Measurements from ENCODE around the gene CLIP4.
A peak's percentile ranks its signal among the peaks of the same experiment; 100 is the strongest.

Gene CLIP4

GRCh38 chr2:29115797-29116781 lies 874 bp downstream of the CLIP4 start:
- H3K4me3 ChIP-seq (ENCODE audit: low read length): peak overlapping the region; percentile 94
- peak overlapping the region; percentile 92 for H3K9ac ChIP-seq (ENCODE audit: low read length)
- DNase-seq (ENCODE audit: low read depth): peak; percentile 92
- peaks cover 44% of the 10 kb centered on the region for H3K4me1 ChIP-seq (ENCODE audit: control insufficient read depth, insufficient read depth, low read length)
- H3K9me3 ChIP-seq (ENCODE audit: control insufficient read depth, low read length): no peaks in the 10 kb centered on the region
- no peaks in the 10 kb centered on the region for H3K27me3 ChIP-seq (replicated peaks; ENCODE audit: control insufficient read depth, insufficient read depth, low read length)
- H3K36me3 ChIP-seq (ENCODE audit: control insufficient read depth, insufficient read depth, low read length, severe bottlenecking): no peaks in the 10 kb centered on the region

- peak overlapping the region; percentile 94 for H3K4me3 ChIP-seq (ENCODE audit: low read length)
- no peaks in the 10 kb centered on the region for H3K27me3 ChIP-seq (replicated peaks; ENCODE audit: control insufficient read depth, insufficient read depth, low read length)
- peaks cover 40% of the 10 kb centered on the region for H3K4me1 ChIP-seq (ENCODE audit: control insufficient read depth, insufficient read depth, low read length)
- no peak overlapping the region for H3K9ac ChIP-seq (ENCODE audit: low read length)
- H3K9me3 ChIP-seq (ENCODE audit: control insufficient read depth, low read length): no peaks in the 10 kb centered on the region
- DNase-seq (ENCODE audit: low read depth): peak; percentile 56
- H3K36me3 ChIP-seq (ENCODE audit: control insufficient read depth, insufficient read depth, low read length, severe bottlenecking): peaks cover 4% of the 10 kb centered on the region
These were observed 2.6 kb downstream of the CLIP4 start for GRCh38 chr2:29117636-29118303.

GRCh38 chr2:29119211-29119610 lies 4.0 kb downstream of the CLIP4 start:
- Histone ChIP-seq H3K9me3 (ENCODE audit: control insufficient read depth, low read length) (peaks cover 3% of the 10 kb centered on the region), H3K9ac (ENCODE audit: low read length) (no peak overlapping the region), H3K27me3 (replicated peaks; ENCODE audit: control insufficient read depth, insufficient read depth, low read length) (no peaks in the 10 kb centered on the region), H3K4me3 (ENCODE audit: low read length) (no peak overlapping the region), H3K4me1 (ENCODE audit: control insufficient read depth, insufficient read depth, low read length) (peaks cover 41% of the 10 kb centered on the region), H3K36me3 (ENCODE audit: control insufficient read depth, insufficient read depth, low read length, severe bottlenecking) (peaks cover 9% of the 10 kb centered on the region)
- DNase-seq (ENCODE audit: low read depth): no peak

GRCh38 chr2:29120846-29121245 lies 5.6 kb downstream of the CLIP4 start:
- peaks cover 23% of the 10 kb centered on the region for H3K36me3 ChIP-seq (ENCODE audit: control insufficient read depth, insufficient read depth, low read length, severe bottlenecking)
- H3K9ac ChIP-seq (ENCODE audit: low read length): no peak overlapping the region
- peaks cover 12% of the 10 kb centered on the region for H3K9me3 ChIP-seq (ENCODE audit: control insufficient read depth, low read length)
- H3K27me3 ChIP-seq (replicated peaks; ENCODE audit: control insufficient read depth, insufficient read depth, low read length): no peaks in the 10 kb centered on the region
- DNase-seq (ENCODE audit: low read depth): no peak
- peaks cover 32% of the 10 kb centered on the region for H3K4me1 ChIP-seq (ENCODE audit: control insufficient read depth, insufficient read depth, low read length)
- no peak overlapping the region for H3K4me3 ChIP-seq (ENCODE audit: low read length)

- Histone ChIP-seq H3K36me3 (ENCODE audit: control insufficient read depth, insufficient read depth, low read length, severe bottlenecking) (peaks cover 23% of the 10 kb centered on the region), H3K9me3 (ENCODE audit: control insufficient read depth, low read length) (peaks cover 12% of the 10 kb centered on the region), H3K4me1 (ENCODE audit: control insufficient read depth, insufficient read depth, low read length) (peaks cover 13% of the 10 kb centered on the region), H3K27me3 (replicated peaks; ENCODE audit: control insufficient read depth, insufficient read depth, low read length) (no peaks in the 10 kb centered on the region), H3K4me3 (ENCODE audit: low read length) (peak overlapping the region; percentile 35), H3K9ac (ENCODE audit: low read length) (no peak overlapping the region)
- peak; percentile 74 for DNase-seq (ENCODE audit: low read depth)
These were observed 8.6 kb downstream of the CLIP4 start for GRCh38 chr2:29123617-29124349.

- H3K4me1 ChIP-seq (ENCODE audit: control insufficient read depth, insufficient read depth, low read length): peaks cover 19% of the 10 kb centered on the region
- H3K9ac ChIP-seq (ENCODE audit: low read length): no peak overlapping the region
- DNase-seq (ENCODE audit: low read depth): no peak
- H3K4me3 ChIP-seq (ENCODE audit: low read length): peak overlapping the region; percentile 15
- H3K36me3 ChIP-seq (ENCODE audit: control insufficient read depth, insufficient read depth, low read length, severe bottlenecking): peaks cover 23% of the 10 kb centered on the region
- H3K27me3 ChIP-seq (replicated peaks; ENCODE audit: control insufficient read depth, insufficient read depth, low read length): no peaks in the 10 kb centered on the region
- H3K9me3 ChIP-seq (ENCODE audit: control insufficient read depth, low read length): peaks cover 12% of the 10 kb centered on the region
These were observed 9.3 kb downstream of the CLIP4 start for GRCh38 chr2:29124504-29124903.

- no peaks in the 10 kb centered on the region for H3K27me3 ChIP-seq (replicated peaks; ENCODE audit: control insufficient read depth, insufficient read depth, low read length)
- peak; percentile 56 for DNase-seq (ENCODE audit: low read depth)
- H3K36me3 ChIP-seq (ENCODE audit: control insufficient read depth, insufficient read depth, low read length, severe bottlenecking): peaks cover 45% of the 10 kb centered on the region
- H3K9ac ChIP-seq (ENCODE audit: low read length): peak overlapping the region; percentile 37
- H3K9me3 ChIP-seq (ENCODE audit: control insufficient read depth, low read length): peaks cover 3% of the 10 kb centered on the region
- H3K4me1 ChIP-seq (ENCODE audit: control insufficient read depth, insufficient read depth, low read length): peaks cover 24% of the 10 kb centered on the region
- peak overlapping the region; percentile 20 for H3K4me3 ChIP-seq (ENCODE audit: low read length)
These were observed 14.5 kb downstream of the CLIP4 start for GRCh38 chr2:29129586-29130281.

GRCh38 chr2:29130295-29130694 lies 15.1 kb downstream of the CLIP4 start:
- DNase-seq (ENCODE audit: low read depth): peak; percentile 83

GRCh38 chr2:29134933-29135332 lies 19.7 kb downstream of the CLIP4 start:
- H3K36me3 ChIP-seq (ENCODE audit: control insufficient read depth, insufficient read depth, low read length, severe bottlenecking): peaks cover 68% of the 10 kb centered on the region
- H3K4me3 ChIP-seq (ENCODE audit: low read length): no peak overlapping the region
- peaks cover 10% of the 10 kb centered on the region for H3K4me1 ChIP-seq (ENCODE audit: control insufficient read depth, insufficient read depth, low read length)
- no peaks in the 10 kb centered on the region for H3K27me3 ChIP-seq (replicated peaks; ENCODE audit: control insufficient read depth, insufficient read depth, low read length)
- H3K9ac ChIP-seq (ENCODE audit: low read length): no peak overlapping the region
- DNase-seq (ENCODE audit: low read depth): no peak
- peaks cover 7% of the 10 kb centered on the region for H3K9me3 ChIP-seq (ENCODE audit: control insufficient read depth, low read length)

More at GRCh38 chr2:29130295-29130694, 15.1 kb downstream of the CLIP4 start:
- Histone ChIP-seq H3K27me3 (replicated peaks; ENCODE audit: control insufficient read depth, insufficient read depth, low read length) (no peaks in the 10 kb centered on the region), H3K9me3 (ENCODE audit: control insufficient read depth, low read length) (no peaks in the 10 kb centered on the region), H3K36me3 (ENCODE audit: control insufficient read depth, insufficient read depth, low read length, severe bottlenecking) (peaks cover 43% of the 10 kb centered on the region), H3K4me3 (ENCODE audit: low read length) (peak overlapping the region; percentile 20), H3K4me1 (ENCODE audit: control insufficient read depth, insufficient read depth, low read length) (peaks cover 24% of the 10 kb centered on the region), H3K9ac (ENCODE audit: low read length) (peak overlapping the region; percentile 37)

- no peaks in the 10 kb centered on the region for H3K4me1 ChIP-seq (ENCODE audit: control insufficient read depth, insufficient read depth, low read length)
- H3K36me3 ChIP-seq (ENCODE audit: control insufficient read depth, insufficient read depth, low read length, severe bottlenecking): peaks cover 52% of the 10 kb centered on the region
- DNase-seq (ENCODE audit: low read depth): no peak
- H3K9ac ChIP-seq (ENCODE audit: low read length): no peak overlapping the region
- H3K9me3 ChIP-seq (ENCODE audit: control insufficient read depth, low read length): peaks cover 7% of the 10 kb centered on the region
- H3K27me3 ChIP-seq (replicated peaks; ENCODE audit: control insufficient read depth, insufficient read depth, low read length): no peaks in the 10 kb centered on the region
- no peak overlapping the region for H3K4me3 ChIP-seq (ENCODE audit: low read length)
These were observed 23.9 kb downstream of the CLIP4 start for GRCh38 chr2:29139152-29139551.

Data from adipocyte (in vitro differentiated cells).